ENCODE results near the gene NDUFV2. TPM values are rescaled to one million over a fixed set of nuclear protein-coding genes. Genes with fewer than 3 reads are reported as not detected.

NDUFV2 gene
- total RNA-seq, 4 donors from 2014 or later: 136 to 230 (median 176) TPM

- 12 to 23% methylated on average over 5 of the region's 5 CpGs for WGBS, 2 donors (ENCODE audit: low coverage in 1 of 2)
- TF ChIP-seq EP300 (IDR thresholded peaks at IDR 0.05) (no peak), POLR2AphosphoS5 (IDR thresholded peaks at IDR 0.05) (no peak), POLR2A (IDR thresholded peaks at IDR 0.05) (no peak)
- TF ChIP-seq, protein P1, sequence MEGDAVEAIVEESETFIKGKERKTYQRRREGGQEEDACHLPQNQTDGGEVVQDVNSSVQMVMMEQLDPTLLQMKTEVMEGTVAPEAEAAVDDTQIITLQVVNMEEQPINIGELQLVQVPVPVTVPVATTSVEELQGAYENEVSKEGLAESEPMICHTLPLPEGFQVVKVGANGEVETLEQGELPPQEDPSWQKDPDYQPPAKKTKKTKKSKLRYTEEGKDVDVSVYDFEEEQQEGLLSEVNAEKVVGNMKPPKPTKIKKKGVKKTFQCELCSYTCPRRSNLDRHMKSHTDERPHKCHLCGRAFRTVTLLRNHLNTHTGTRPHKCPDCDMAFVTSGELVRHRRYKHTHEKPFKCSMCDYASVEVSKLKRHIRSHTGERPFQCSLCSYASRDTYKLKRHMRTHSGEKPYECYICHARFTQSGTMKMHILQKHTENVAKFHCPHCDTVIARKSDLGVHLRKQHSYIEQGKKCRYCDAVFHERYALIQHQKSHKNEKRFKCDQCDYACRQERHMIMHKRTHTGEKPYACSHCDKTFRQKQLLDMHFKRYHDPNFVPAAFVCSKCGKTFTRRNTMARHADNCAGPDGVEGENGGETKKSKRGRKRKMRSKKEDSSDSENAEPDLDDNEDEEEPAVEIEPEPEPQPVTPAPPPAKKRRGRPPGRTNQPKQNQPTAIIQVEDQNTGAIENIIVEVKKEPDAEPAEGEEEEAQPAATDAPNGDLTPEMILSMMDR (IDR thresholded peaks at IDR 0.05): no peak
- no peak for ATAC-seq
- Histone ChIP-seq H3K27ac (peak overlapping the region; percentile 88 to 93 (median 92)), H3K27me3 (no peaks in the 10 kb centered on the region), H3K36me3 (no peaks in the 10 kb centered on the region), H3K9me3 (no peaks in the 10 kb centered on the region), H3K4me3 (no peak overlapping the region), H3K4me1 (peaks cover 18 to 100% (median 39%) of the 10 kb centered on the region in 3 donors)
These were observed 15.7 kb downstream of the NDUFV2 start for GRCh38 chr18:9117980-9118841.

GRCh38 chr18:9120796-9121195 is 18.3 kb downstream of the NDUFV2 start:
- peaks cover 0 to 8% of the 10 kb centered on the region in 2 donors for H3K36me3 ChIP-seq
- TF ChIP-seq, protein P1 (IDR thresholded peaks at IDR 0.05): no peak
- TF ChIP-seq POLR2AphosphoS5 (IDR thresholded peaks at IDR 0.05) (no peak), POLR2A (IDR thresholded peaks at IDR 0.05) (no peak), EP300 (IDR thresholded peaks at IDR 0.05) (no peak)
- ATAC-seq: no peak
- no peaks in the 10 kb centered on the region for H3K9me3 ChIP-seq
- H3K27me3 ChIP-seq: no peaks in the 10 kb centered on the region
- H3K4me1 ChIP-seq: peaks cover 12 to 94% (median 33%) of the 10 kb centered on the region in 3 donors
- 0 to 7% methylated on average over 1 of the region's 1 CpG for WGBS, 2 donors (ENCODE audit: low coverage in 1 of 2)
- no peak overlapping the region for H3K4me3 ChIP-seq
- H3K27ac ChIP-seq: peak overlapping the region; percentile 12 to 60 (median 54)

GRCh38 chr18:9123520-9123919 is 21.0 kb downstream of the NDUFV2 start:
- Histone ChIP-seq H3K27me3 (no peaks in the 10 kb centered on the region), H3K4me1 (peaks cover 8 to 94% (median 29%) of the 10 kb centered on the region in 3 donors), H3K27ac (peak overlapping the region in 1 of 4 donors; percentile 60), H3K4me3 (no peak overlapping the region), H3K9me3 (no peaks in the 10 kb centered on the region), H3K36me3 (peaks cover 0 to 30% of the 10 kb centered on the region in 2 donors)
- ATAC-seq: no peak
- TF ChIP-seq EP300 (IDR thresholded peaks at IDR 0.05): no peak
- TF ChIP-seq, protein P1 (IDR thresholded peaks at IDR 0.05): no peak
- 89 to 90% methylated on average over 2 of the region's 2 CpGs for WGBS, 2 donors (ENCODE audit: low coverage in 1 of 2)

DNA sequence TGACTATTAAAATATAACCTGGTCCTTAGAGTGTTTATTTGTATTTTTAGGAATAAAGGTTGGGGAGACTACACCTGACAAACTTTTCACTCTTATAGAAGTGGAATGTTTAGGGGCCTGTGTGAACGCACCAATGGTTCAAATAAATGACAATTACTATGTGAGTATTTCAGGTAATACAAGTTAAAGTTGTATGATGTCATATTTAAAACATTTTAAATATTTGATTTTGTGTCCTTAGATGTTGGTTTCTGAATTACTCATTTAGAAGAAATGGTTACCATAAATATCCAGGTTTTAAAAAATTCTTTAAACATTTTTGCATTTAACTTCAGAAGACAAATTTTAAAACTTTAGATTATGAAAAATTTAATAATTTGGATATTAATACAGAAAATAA is 22.3 kb downstream of the NDUFV2 start:
- WGBS, 2 donors (ENCODE audit: low coverage in 1 of 2): 88 to 100% methylated on average over 1 of the region's 1 CpG
- H3K4me3 ChIP-seq: no peak overlapping the region
- no peaks in the 10 kb centered on the region for H3K27me3 ChIP-seq
- no peak for TF ChIP-seq POLR2AphosphoS5 (IDR thresholded peaks at IDR 0.05)
- no peak for TF ChIP-seq EP300 (IDR thresholded peaks at IDR 0.05)
- TF ChIP-seq, protein P1 (IDR thresholded peaks at IDR 0.05): no peak
- no peak for TF ChIP-seq POLR2A (IDR thresholded peaks at IDR 0.05)
- ATAC-seq: no peak
- H3K27ac ChIP-seq: peak overlapping the region in 1 of 4 donors; percentile 13
- H3K9me3 ChIP-seq: no peaks in the 10 kb centered on the region
- H3K36me3 ChIP-seq: peaks cover 0 to 43% of the 10 kb centered on the region in 2 donors
- peaks cover 5 to 93% (median 29%) of the 10 kb centered on the region in 3 donors for H3K4me1 ChIP-seq

- H3K9me3 ChIP-seq: no peaks in the 10 kb centered on the region
- peaks cover 0 to 49% of the 10 kb centered on the region in 2 donors for H3K36me3 ChIP-seq
- 25 to 37% methylated on average over 1 to 3 of the region's 3 CpGs for WGBS, 2 donors (ENCODE audit: low coverage in 1 of 2)
- TF ChIP-seq POLR2AphosphoS5 (IDR thresholded peaks at IDR 0.05) (no peak), POLR2A (IDR thresholded peaks at IDR 0.05) (no peak), EP300 (IDR thresholded peaks at IDR 0.05) (no peak)
- TF ChIP-seq, protein P1 (IDR thresholded peaks at IDR 0.05): no peak
- H3K27ac ChIP-seq: peak overlapping the region in 1 of 4 donors; percentile 42
- no peak overlapping the region for H3K4me3 ChIP-seq
- H3K27me3 ChIP-seq: no peaks in the 10 kb centered on the region
- peaks cover 0 to 87% (median 19%) of the 10 kb centered on the region in 3 donors for H3K4me1 ChIP-seq
- ATAC-seq: no peak
These were observed 23.8 kb downstream of the NDUFV2 start for GRCh38 chr18:9126337-9126736.
